Keratinocyte (primary cell): ENCODE data around the gene PLAGL1. TPM values are rescaled to one million over a fixed set of nuclear protein-coding genes. Genes with fewer than 3 reads are reported as not detected.

Experiments
- DNase-seq: peaks from one replicate; pipeline ENCODE4 v3.0.0-alpha.2; 2011; ENCODE audit warnings: low read depth, missing footprints, low spot score
- FAIRE-seq: peaks from 2 replicates; lab custom pipeline; 2011; peaks lifted over from hg19 to GRCh38; lab: Jason Lieb, UNC
- H2AFZ ChIP-seq: 2 replicates; pipeline ENCODE4 v1.6.0; 2012; ENCODE audit warnings: low read length, control low read depth, inconsistent platforms; ENCODE audit not compliant: control insufficient read depth
- H3K27ac ChIP-seq: 2 replicates; pipeline ENCODE4 v1.5.1; 2011; ENCODE audit warnings: low read length; ENCODE audit not compliant: control insufficient read depth, insufficient read depth
- H3K27me3 ChIP-seq: 3 replicates; pipeline ENCODE4 v1.6.0; 2011; ENCODE audit warnings: low read length; ENCODE audit not compliant: control insufficient read depth, insufficient read depth; ENCODE audit errors: extremely low read depth
- H3K36me3 ChIP-seq, 2 experiments: 2 replicates in 1 of 2; 3 replicates in 1 of 2; pipeline ENCODE4 v1.5.1; 2011; ENCODE audit warnings: low read length in 2 of 2, mild to moderate bottlenecking in 1 of 2; ENCODE audit not compliant: control insufficient read depth in 2 of 2, insufficient read depth in 2 of 2; ENCODE audit errors: extremely low read depth in 1 of 2
- H3K4me1 ChIP-seq: 3 replicates; pipeline ENCODE4 v1.5.1; 2011; ENCODE audit warnings: low read length; ENCODE audit not compliant: control insufficient read depth, insufficient read depth; ENCODE audit errors: extremely low read depth
- H3K4me2 ChIP-seq: 3 replicates; pipeline ENCODE4 v1.6.0; 2011; ENCODE audit warnings: low read depth, low read length; ENCODE audit not compliant: control insufficient read depth, insufficient read depth; ENCODE audit errors: extremely low read depth
- H3K4me3 ChIP-seq, 3 experiments: fragments of 200-600 bp in 1 of 3; sonication (generic) in 1 of 3; 2 replicates in 2 of 3; 3 replicates in 1 of 3; pipeline ENCODE4 v1.5.1; 2011 to 2016; ENCODE audit warnings: low read length in 3 of 3, mild to moderate bottlenecking in 3 of 3, control low read depth in 2 of 3, inconsistent platforms in 1 of 3, low read depth in 1 of 3, mixed read lengths in 1 of 3, mixed run types in 1 of 3, moderate library complexity in 1 of 3; ENCODE audit not compliant: control insufficient read depth in 2 of 3, insufficient read depth in 2 of 3; ENCODE audit errors: extremely low read depth in 1 of 3
- H3K79me2 ChIP-seq: 2 replicates; pipeline ENCODE4 v1.6.0; 2012; ENCODE audit warnings: low read length; ENCODE audit not compliant: control insufficient read depth, insufficient read depth
- H3K9ac ChIP-seq: 3 replicates; pipeline ENCODE4 v1.6.0; 2011; ENCODE audit warnings: low read length; ENCODE audit not compliant: control insufficient read depth, insufficient read depth; ENCODE audit errors: extremely low read depth
- H3K9me1 ChIP-seq: 3 replicates; pipeline ENCODE4 v1.6.0; 2011; ENCODE audit warnings: low read length; ENCODE audit not compliant: control insufficient read depth, insufficient read depth; ENCODE audit errors: extremely low read depth
- H3K9me3 ChIP-seq: 2 replicates; pipeline ENCODE4 v1.5.1; 2012; ENCODE audit warnings: low read depth, low read length; ENCODE audit not compliant: control insufficient read depth
- H4K20me1 ChIP-seq: 3 replicates; pipeline ENCODE4 v1.6.0; 2011; ENCODE audit warnings: low read length; ENCODE audit not compliant: control insufficient read depth, insufficient read depth; ENCODE audit errors: extremely low read depth
- CTCF ChIP-seq, 3 experiments: IDR thresholded peaks in 1 of 3; conservative IDR thresholded peaks in 1 of 3; optimal IDR thresholded peaks in 1 of 3; 2 replicates in 2 of 3; 3 replicates in 1 of 3; pipeline versions ENCODE3 to v1.5.1; 2011; ENCODE audit warnings: low read length in 3 of 3, mild to moderate bottlenecking in 3 of 3, moderate library complexity in 2 of 3, control low read depth in 1 of 3, inconsistent platforms in 1 of 3; ENCODE audit not compliant: insufficient read depth in 2 of 3; ENCODE audit errors: extremely low read depth in 1 of 3
- EZH2 ChIP-seq: IDR thresholded peaks from one replicate; pipeline ENCODE4 v1.6.1; 2012; ENCODE audit warnings: inconsistent platforms, mild to moderate bottlenecking, low read length, moderate library complexity
- dilution Hi-C: fragments of 300-500 bp; cut with MboI; formaldehyde crosslinking; loops from one replicate; pipeline ENCODE4 v1.7.0; 2020; ENCODE audit warnings: low sequenced_read_pairs; ENCODE audit not compliant: extremely low pct_ligation_motif_present
- polyA plus RNA-seq, 5 experiments: library from polyadenylated mRNA; depleted of rRNA in 3 of 5; stranded (reverse) in 3 of 5; stranded (forward) in 1 of 5; unstranded in 1 of 5; fragments of >200 nt; gene quantifications; 1 replicate in 1 of 5; 2 replicates in 3 of 5; 3 replicates in 1 of 5; pipeline versions ENCODE4 v1.2.1 to v1.2.3, GENCODE V29; 2011 to 2012; ENCODE audit warnings: missing spikeins in 2 of 5, low read depth in 1 of 5, low replicate concordance in 1 of 5

PLAGL1 gene
- polyA plus RNA-seq, 1 donor (not counting 4 experiments of a cell fraction or from before 2014, with no cell fraction given) = 8.9 TPM

- Histone ChIP-seq H3K4me1 (no peaks in the 10 kb centered on the region), H3K79me2 (no peaks in the 10 kb centered on the region), H4K20me1 (no peaks in the 10 kb centered on the region), H3K9ac (no peak overlapping the region), H3K27me3 (no peaks in the 10 kb centered on the region), H3K36me3 (no peaks in the 10 kb centered on the region), H3K27ac (no peak overlapping the region), H2AFZ (no peak overlapping the region), H3K4me3 (no peak overlapping the region), H3K9me3 (no peaks in the 10 kb centered on the region), H3K4me2 (no peak overlapping the region), H3K9me1 (no peaks in the 10 kb centered on the region)
- dilution Hi-C loops = no loop called here
- no peak for FAIRE-seq
- no peak for DNase-seq
- TF ChIP-seq CTCF (optimal IDR thresholded peaks at IDR 0.05 in 1 of 3, IDR thresholded peaks at IDR 0.05 in 1 of 3, conservative IDR thresholded peaks at IDR 0.05 in 1 of 3; ENCODE audit: extremely low read depth in 1 of 3, insufficient read depth in 2 of 3, low read length in 3 of 3) (no peak), EZH2 (no peak)
Observed at GRCh38 chr6:143973097-143973966, 34.7 kb downstream of the PLAGL1 start.

GRCh38 chr6:143971482-143972205 lies 36.4 kb downstream of the PLAGL1 start:
- no peak for TF ChIP-seq EZH2
- no peak for TF ChIP-seq CTCF (optimal IDR thresholded peaks at IDR 0.05 in 1 of 3, IDR thresholded peaks at IDR 0.05 in 1 of 3, conservative IDR thresholded peaks at IDR 0.05 in 1 of 3; ENCODE audit: extremely low read depth in 1 of 3, insufficient read depth in 2 of 3, low read length in 3 of 3)
- no peak overlapping the region for H3K4me2 ChIP-seq
- no peaks in the 10 kb centered on the region for H3K4me1 ChIP-seq
- H3K4me3 ChIP-seq = no peak overlapping the region
- no peaks in the 10 kb centered on the region for H3K36me3 ChIP-seq
- H4K20me1 ChIP-seq = no peaks in the 10 kb centered on the region
- no peaks in the 10 kb centered on the region for H3K79me2 ChIP-seq
- H3K27ac ChIP-seq = no peak overlapping the region
- DNase-seq = no peak
- H3K9me3 ChIP-seq = no peaks in the 10 kb centered on the region
- H2AFZ ChIP-seq = no peak overlapping the region
- no peaks in the 10 kb centered on the region for H3K27me3 ChIP-seq
- no peaks in the 10 kb centered on the region for H3K9me1 ChIP-seq
- H3K9ac ChIP-seq = no peak overlapping the region
- dilution Hi-C loops = no loop called here
- FAIRE-seq = no peak
